Caco-2 (cell line): Measurements from ENCODE around the gene SEPTIN2. TPM values are rescaled to one million over a fixed set of nuclear protein-coding genes. Genes with fewer than 3 reads are reported as not detected.

Experiments
- BruUV-seq: library from RNA; stranded (reverse); fragments of 400-500 nt; replicated peaks from 2 replicates; lab custom pipeline; 2021; lab: Mats Ljungman, UMichigan
- CTCF ChIA-PET: fragments of 300-600 bp; sonication (Branson Sonifier 250); formaldehyde crosslinking; loops from one replicate; lab custom pipeline; 2022; ENCODE audit warnings: antibody characterized with exemption; lab: Charles Lee
- POLR2A ChIA-PET: fragments of 300-600 bp; sonication (Branson Sonifier 250); formaldehyde crosslinking; loops from one replicate; lab custom pipeline; 2022; ENCODE audit warnings: antibody characterized with exemption; lab: Charles Lee
- DNase-seq, 2 experiments: peaks; one replicate each; pipeline versions ENCODE4 v3.0.0 to v3.0.0-alpha.2; 2020 to 2022
- H3K27me3 ChIP-seq: replicated peaks from 2 replicates; pipeline ENCODE4 v1.6.0; 2011; ENCODE audit warnings: low read length; ENCODE audit not compliant: control insufficient read depth, insufficient read depth
- H3K36me3 ChIP-seq: 2 replicates; pipeline ENCODE4 v1.5.1; 2011; ENCODE audit warnings: low read length; ENCODE audit not compliant: control insufficient read depth, insufficient read depth
- H3K4me1 ChIP-seq: fragments of 250-450 bp; sonication (Bioruptor Pico); 2 replicates; pipeline ENCODE4 v1.5.1; 2020; ENCODE audit warnings: mild to moderate bottlenecking
- H3K4me3 ChIP-seq: 2 replicates; pipeline ENCODE4 v1.5.1; 2011; ENCODE audit warnings: low read depth, mild to moderate bottlenecking, control low read depth, low read length
- H3K9me3 ChIP-seq: fragments of 250-450 bp; sonication (Bioruptor Pico); 2 replicates; pipeline ENCODE4 v1.5.1; 2020; ENCODE audit warnings: mild to moderate bottlenecking, moderate library complexity
- H3K27ac Mint-ChIP-seq: one replicate; pipeline ENCODE4 v1.8.0; 2022; ENCODE audit warnings: mixed read lengths; ENCODE audit not compliant: unreplicated experiment
- H3K27me3 Mint-ChIP-seq: one replicate; pipeline ENCODE4 v1.8.0; 2022; ENCODE audit warnings: mixed read lengths; ENCODE audit not compliant: insufficient read depth, unreplicated experiment
- H3K36me3 Mint-ChIP-seq: one replicate; pipeline ENCODE4 v1.8.0; 2022; ENCODE audit warnings: mild to moderate bottlenecking, mixed read lengths; ENCODE audit not compliant: insufficient read depth, unreplicated experiment
- H3K4me1 Mint-ChIP-seq: one replicate; pipeline ENCODE4 v1.8.0; 2022; ENCODE audit warnings: low read depth, mixed read lengths; ENCODE audit not compliant: unreplicated experiment
- H3K4me3 Mint-ChIP-seq: one replicate; pipeline ENCODE4 v1.8.0; 2022; ENCODE audit warnings: mild to moderate bottlenecking, moderate library complexity, mixed read lengths; ENCODE audit not compliant: unreplicated experiment
- H3K9me3 Mint-ChIP-seq: one replicate; pipeline ENCODE4 v1.8.0; 2022; ENCODE audit warnings: mixed read lengths; ENCODE audit not compliant: unreplicated experiment
- intact Hi-C: fragments of 100-400 bp; cut with micrococcal nuclease; formaldehyde crosslinking; loops from one replicate; pipeline ENCODE4 v1.10.0; 2022; ENCODE audit not compliant: unreplicated experiment
- total RNA-seq: library from RNA; stranded (reverse); gene quantifications from 2 replicates; pipeline ENCODE4 v1.2.3, GENCODE V29; 2022
- TF ChIP-seq, protein P1 (sequence below), 2 experiments: fragments of 200-600 bp in 1 of 2; IDR thresholded peaks; 1 replicate in 1 of 2; 2 replicates in 1 of 2; pipeline versions ENCODE4 v1.5.1 to v1.8.0; 2011 to 2022; ENCODE audit warnings: antibody characterized with exemption in 1 of 2, control low read depth in 1 of 2, inconsistent platforms in 1 of 2, low read depth in 1 of 2, low read length in 1 of 2, mild to moderate bottlenecking in 1 of 2, moderate library complexity in 1 of 2; ENCODE audit not compliant: insufficient read depth in 1 of 2, severe bottlenecking in 1 of 2, unreplicated experiment in 1 of 2

SEPTIN2 gene
- total RNA-seq, 1 experiment from 2014 or later = 209 TPM

DNA sequence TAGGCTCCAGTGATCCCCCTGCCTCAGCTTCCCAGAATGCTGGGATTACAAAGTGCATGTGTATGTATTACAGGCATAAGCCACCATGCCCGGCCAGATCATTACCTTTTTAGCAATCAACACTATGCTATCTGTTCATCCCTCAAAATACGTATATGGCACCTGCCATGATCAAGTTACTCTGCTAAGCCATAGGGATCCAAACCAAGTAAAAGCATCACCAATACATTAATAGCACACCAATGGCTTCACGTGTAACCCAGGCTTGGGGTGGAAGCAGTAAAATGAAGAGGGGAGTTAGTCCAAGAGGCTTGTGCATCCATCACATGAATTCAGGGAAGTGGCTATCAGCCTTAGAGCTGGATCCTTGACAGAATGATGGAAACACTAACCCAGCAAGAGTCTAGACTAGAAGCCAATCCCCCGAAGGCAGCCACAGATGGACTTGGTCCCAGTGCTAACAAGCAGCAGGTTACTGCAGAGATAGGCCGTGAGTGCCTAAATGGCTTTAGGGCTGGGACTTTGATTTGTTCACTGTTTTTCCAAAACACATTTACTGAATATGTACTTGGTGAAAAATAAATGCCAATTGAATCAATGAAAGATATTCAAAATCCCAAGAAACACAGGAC is 11.6 kb upstream of the SEPTIN2 start:
- Mint-ChIP-seq H3K9me3 (no peaks in the 10 kb centered on the region), H3K4me3 (no peak overlapping the region), H3K4me1 (peaks cover 11% of the 10 kb centered on the region), H3K27ac (no peak overlapping the region), H3K36me3 (peaks cover 11% of the 10 kb centered on the region), H3K27me3 (no peaks in the 10 kb centered on the region)
- no peak overlapping the region for H3K4me3 ChIP-seq
- CTCF ChIA-PET = no interaction called here
- H3K4me1 ChIP-seq = no peaks in the 10 kb centered on the region
- no peaks in the 10 kb centered on the region for H3K27me3 ChIP-seq
- no peak for DNase-seq
- intact Hi-C loops = no loop called here
- H3K36me3 ChIP-seq = no peaks in the 10 kb centered on the region
- POLR2A ChIA-PET = no interaction called here
- H3K9me3 ChIP-seq = no peaks in the 10 kb centered on the region
- no TSS peak for BruUV-seq
- TF ChIP-seq, protein P1, sequence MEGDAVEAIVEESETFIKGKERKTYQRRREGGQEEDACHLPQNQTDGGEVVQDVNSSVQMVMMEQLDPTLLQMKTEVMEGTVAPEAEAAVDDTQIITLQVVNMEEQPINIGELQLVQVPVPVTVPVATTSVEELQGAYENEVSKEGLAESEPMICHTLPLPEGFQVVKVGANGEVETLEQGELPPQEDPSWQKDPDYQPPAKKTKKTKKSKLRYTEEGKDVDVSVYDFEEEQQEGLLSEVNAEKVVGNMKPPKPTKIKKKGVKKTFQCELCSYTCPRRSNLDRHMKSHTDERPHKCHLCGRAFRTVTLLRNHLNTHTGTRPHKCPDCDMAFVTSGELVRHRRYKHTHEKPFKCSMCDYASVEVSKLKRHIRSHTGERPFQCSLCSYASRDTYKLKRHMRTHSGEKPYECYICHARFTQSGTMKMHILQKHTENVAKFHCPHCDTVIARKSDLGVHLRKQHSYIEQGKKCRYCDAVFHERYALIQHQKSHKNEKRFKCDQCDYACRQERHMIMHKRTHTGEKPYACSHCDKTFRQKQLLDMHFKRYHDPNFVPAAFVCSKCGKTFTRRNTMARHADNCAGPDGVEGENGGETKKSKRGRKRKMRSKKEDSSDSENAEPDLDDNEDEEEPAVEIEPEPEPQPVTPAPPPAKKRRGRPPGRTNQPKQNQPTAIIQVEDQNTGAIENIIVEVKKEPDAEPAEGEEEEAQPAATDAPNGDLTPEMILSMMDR (IDR thresholded peaks at IDR 0.05; ENCODE audit: insufficient read depth in 1 of 2, low read depth in 1 of 2, low read length in 1 of 2, severe bottlenecking in 1 of 2, unreplicated experiment in 1 of 2) = no peak

DNA sequence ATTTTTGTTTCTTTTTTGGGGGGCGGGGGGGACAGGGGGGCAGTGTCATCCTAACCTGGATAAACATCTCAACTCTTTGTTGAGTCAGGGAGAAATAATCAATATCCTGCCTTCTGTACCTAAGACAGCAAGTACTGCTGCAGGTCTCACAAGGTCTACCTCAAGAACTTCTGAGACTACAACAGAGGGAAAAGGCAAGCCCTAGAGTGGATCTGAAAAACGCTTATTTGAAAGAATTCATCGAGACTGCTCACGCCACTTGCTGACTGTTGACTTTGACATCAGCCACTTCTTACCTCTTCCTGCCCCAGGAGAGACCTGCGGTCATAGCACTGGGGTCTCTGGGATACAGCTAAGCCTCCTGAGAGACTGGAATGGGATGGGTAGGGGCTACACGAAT is 8.7 kb upstream of the SEPTIN2 start:
- Mint-ChIP-seq H3K36me3 (peaks cover 24% of the 10 kb centered on the region), H3K4me1 (peaks cover 36% of the 10 kb centered on the region), H3K9me3 (no peaks in the 10 kb centered on the region), H3K4me3 (no peak overlapping the region), H3K27ac (no peak overlapping the region), H3K27me3 (no peaks in the 10 kb centered on the region)
- H3K36me3 ChIP-seq = no peaks in the 10 kb centered on the region
- BruUV-seq = no TSS peak
- intact Hi-C loops = no loop called here
- H3K27me3 ChIP-seq = no peaks in the 10 kb centered on the region
- POLR2A ChIA-PET = no interaction called here
- CTCF ChIA-PET = no interaction called here
- H3K9me3 ChIP-seq = no peaks in the 10 kb centered on the region
- DNase-seq = no peak
- H3K4me3 ChIP-seq = no peak overlapping the region
- H3K4me1 ChIP-seq = peaks cover 6% of the 10 kb centered on the region; the same call in 1 of the 2 replicates
- TF ChIP-seq, protein P1 (IDR thresholded peaks at IDR 0.05; ENCODE audit: insufficient read depth in 1 of 2, low read depth in 1 of 2, low read length in 1 of 2, severe bottlenecking in 1 of 2, unreplicated experiment in 1 of 2) = no peak

DNA sequence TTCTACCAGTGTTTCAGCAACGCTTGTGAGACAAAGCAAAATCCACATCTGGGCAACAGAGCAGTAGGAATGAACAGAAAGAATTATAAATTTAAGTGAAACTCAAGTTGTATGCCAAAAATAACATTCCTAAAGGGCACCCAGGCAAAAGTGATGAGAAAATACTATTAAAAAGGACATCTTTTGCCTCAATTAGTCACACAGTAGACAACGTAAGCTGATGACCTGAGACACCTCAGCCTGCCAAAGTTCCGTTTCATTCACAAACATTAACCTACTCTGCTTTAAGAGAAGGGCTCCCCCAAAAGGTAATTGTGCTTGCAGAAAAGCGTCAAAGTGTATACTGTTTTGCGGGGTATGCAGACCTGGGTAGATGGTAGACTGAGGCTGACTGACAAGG is 7.5 kb upstream of the SEPTIN2 start:
- H3K27me3 ChIP-seq = no peaks in the 10 kb centered on the region
- Mint-ChIP-seq H3K9me3 (no peaks in the 10 kb centered on the region), H3K27me3 (no peaks in the 10 kb centered on the region), H3K4me1 (peaks cover 30% of the 10 kb centered on the region), H3K4me3 (no peak overlapping the region), H3K36me3 (peaks cover 24% of the 10 kb centered on the region), H3K27ac (no peak overlapping the region)
- ChIA-PET CTCF (no interaction called here), POLR2A (no interaction called here)
- H3K36me3 ChIP-seq = no peaks in the 10 kb centered on the region
- intact Hi-C loops = no loop called here
- H3K4me3 ChIP-seq = no peak overlapping the region
- H3K9me3 ChIP-seq = no peaks in the 10 kb centered on the region
- DNase-seq = no peak
- BruUV-seq = no TSS peak
- H3K4me1 ChIP-seq = peaks cover 8% of the 10 kb centered on the region; the same call in 1 of the 2 replicates
- TF ChIP-seq, protein P1 (IDR thresholded peaks at IDR 0.05; ENCODE audit: insufficient read depth in 1 of 2, low read depth in 1 of 2, low read length in 1 of 2, severe bottlenecking in 1 of 2, unreplicated experiment in 1 of 2) = no peak
